ENCODE data around the gene MED22. TPM values are rescaled to one million over a fixed set of nuclear protein-coding genes. Genes with fewer than 3 reads are reported as not detected.

The MED22 gene
- total RNA-seq, 1 experiment from 2014 or later, result 18.6 TPM

DNA sequence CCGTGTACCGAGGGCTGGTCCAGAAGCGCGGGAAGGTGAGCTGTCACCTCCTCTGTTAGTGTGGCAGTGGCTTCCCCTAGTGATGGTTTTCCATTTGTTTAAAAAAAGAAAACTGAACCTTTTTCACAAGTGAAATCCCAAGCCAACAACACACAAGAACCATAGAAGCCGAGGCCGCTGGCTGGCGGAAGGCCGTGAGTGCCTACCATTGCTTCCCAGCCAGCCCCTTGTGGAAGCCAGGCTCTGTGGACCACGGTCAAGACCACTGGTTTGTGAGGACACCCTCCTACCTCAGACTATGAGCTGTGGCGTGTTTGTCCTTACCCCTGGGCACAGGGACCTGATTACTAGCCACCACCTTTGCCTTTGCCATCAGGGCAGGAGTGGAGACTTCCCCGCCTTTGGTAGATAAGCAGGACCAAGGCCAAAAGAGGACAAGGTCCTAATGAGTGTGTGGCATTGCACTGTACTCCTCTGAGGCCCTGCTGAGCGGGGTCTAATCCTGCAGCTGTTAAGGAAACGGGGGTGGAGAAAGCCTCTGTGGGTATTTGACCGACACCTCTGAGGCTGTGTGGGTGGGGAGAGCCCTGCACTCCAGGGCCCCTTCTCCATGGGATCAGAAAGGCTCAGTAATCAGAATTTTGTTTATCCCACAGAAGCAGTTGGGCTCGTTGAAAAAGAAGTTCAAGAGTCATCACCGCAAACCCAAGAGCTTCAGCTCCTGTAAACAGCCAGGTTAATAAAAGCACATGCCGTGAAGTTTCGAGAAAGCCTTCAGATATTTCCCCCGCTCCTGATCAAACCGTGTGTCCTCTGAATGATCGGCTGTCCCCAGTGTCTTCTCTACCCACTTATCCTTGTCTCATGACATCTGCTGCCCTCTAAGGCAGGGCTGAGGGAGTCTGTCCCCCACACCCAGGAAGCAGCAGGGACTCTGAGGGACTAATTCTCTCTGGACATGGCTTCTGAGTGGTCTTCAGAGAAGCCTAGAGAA is 12.8 kb upstream of the MED22 start:
- no peaks in the 10 kb centered on the region for H3K27me3 ChIP-seq (ENCODE audit: insufficient read depth, low read length)
- CTCF ChIA-PET, result interaction anchor here (1.1 kb wide), 1 partner anchor 99 kb away, joined by 3 read pairs; the partner anchor contains the start of gene CACFD1
- no TSS peak for BruUV-seq (replicated peaks)
- no peak for DNase-seq (ENCODE audit: low read depth, low spot score)
- H3K27ac ChIP-seq (ENCODE audit: low read depth, low read length), result peak overlapping the region; percentile 26; the same call in 1 of the 2 replicates
- POLR2A ChIA-PET, result no interaction called here
- peaks cover 46% of the 10 kb centered on the region for H3K79me2 ChIP-seq (ENCODE audit: insufficient read depth, low read length)
- RAD21 ChIA-PET (ENCODE audit: low non-redundant PET in 1 of 2, low total read pairs in 2 of 2, uncharacterized antibody in 2 of 2, unreplicated experiment in 2 of 2), result no interaction called here
- no peak overlapping the region for H3K4me3 ChIP-seq (replicated peaks in 1 of 2; ENCODE audit: low read depth in 1 of 2, low read length in 2 of 2)
- no peaks in the 10 kb centered on the region for H3K9me3 ChIP-seq (ENCODE audit: control insufficient read depth in 1 of 2, insufficient read depth in 1 of 2, low read depth in 1 of 2, low read length in 2 of 2)
- no peak for ATAC-seq
- H3K9me2 ChIP-seq (ENCODE audit: insufficient read depth), result no peaks in the 10 kb centered on the region
- peaks cover 28 to 42% of the 10 kb centered on the region in 2 experiments; a peak in 3 of 4 replicates for H3K36me3 ChIP-seq (ENCODE audit: control insufficient read depth in 1 of 2, insufficient read depth in 2 of 2, low read length in 2 of 2)
- no peak for TF ChIP-seq POLR2A (IDR thresholded peaks at IDR 0.05; ENCODE audit: borderline replicate concordance, extremely low read depth, insufficient read depth, insufficient read length)
- no peak for TF ChIP-seq EGR1 (IDR thresholded peaks at IDR 0.05; ENCODE audit: low read depth)
- TF ChIP-seq, protein P1, sequence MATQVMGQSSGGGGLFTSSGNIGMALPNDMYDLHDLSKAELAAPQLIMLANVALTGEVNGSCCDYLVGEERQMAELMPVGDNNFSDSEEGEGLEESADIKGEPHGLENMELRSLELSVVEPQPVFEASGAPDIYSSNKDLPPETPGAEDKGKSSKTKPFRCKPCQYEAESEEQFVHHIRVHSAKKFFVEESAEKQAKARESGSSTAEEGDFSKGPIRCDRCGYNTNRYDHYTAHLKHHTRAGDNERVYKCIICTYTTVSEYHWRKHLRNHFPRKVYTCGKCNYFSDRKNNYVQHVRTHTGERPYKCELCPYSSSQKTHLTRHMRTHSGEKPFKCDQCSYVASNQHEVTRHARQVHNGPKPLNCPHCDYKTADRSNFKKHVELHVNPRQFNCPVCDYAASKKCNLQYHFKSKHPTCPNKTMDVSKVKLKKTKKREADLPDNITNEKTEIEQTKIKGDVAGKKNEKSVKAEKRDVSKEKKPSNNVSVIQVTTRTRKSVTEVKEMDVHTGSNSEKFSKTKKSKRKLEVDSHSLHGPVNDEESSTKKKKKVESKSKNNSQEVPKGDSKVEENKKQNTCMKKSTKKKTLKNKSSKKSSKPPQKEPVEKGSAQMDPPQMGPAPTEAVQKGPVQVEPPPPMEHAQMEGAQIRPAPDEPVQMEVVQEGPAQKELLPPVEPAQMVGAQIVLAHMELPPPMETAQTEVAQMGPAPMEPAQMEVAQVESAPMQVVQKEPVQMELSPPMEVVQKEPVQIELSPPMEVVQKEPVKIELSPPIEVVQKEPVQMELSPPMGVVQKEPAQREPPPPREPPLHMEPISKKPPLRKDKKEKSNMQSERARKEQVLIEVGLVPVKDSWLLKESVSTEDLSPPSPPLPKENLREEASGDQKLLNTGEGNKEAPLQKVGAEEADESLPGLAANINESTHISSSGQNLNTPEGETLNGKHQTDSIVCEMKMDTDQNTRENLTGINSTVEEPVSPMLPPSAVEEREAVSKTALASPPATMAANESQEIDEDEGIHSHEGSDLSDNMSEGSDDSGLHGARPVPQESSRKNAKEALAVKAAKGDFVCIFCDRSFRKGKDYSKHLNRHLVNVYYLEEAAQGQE (IDR thresholded peaks at IDR 0.05; ENCODE audit: low read depth), result no peak
- TF ChIP-seq FOSL1 (IDR thresholded peaks at IDR 0.05; ENCODE audit: low read depth), result no peak
- TF ChIP-seq SIN3A (IDR thresholded peaks at IDR 0.05; ENCODE audit: low read depth), result no peak
- TF ChIP-seq CEBPB (IDR thresholded peaks at IDR 0.05; ENCODE audit: low read depth), result no peak
- no peak for TF ChIP-seq ZNF274 (IDR thresholded peaks at IDR 0.05; ENCODE audit: low read depth, low read length)
- TF ChIP-seq ZFX (IDR thresholded peaks at IDR 0.05), result no peak
- TF ChIP-seq SRF (IDR thresholded peaks at IDR 0.05; ENCODE audit: low read depth), result no peak
- H3K4me2 ChIP-seq (ENCODE audit: low read length), result no peak overlapping the region
- H3K9ac ChIP-seq (ENCODE audit: low read length), result no peak overlapping the region
- no peaks in the 10 kb centered on the region for H4K20me1 ChIP-seq (ENCODE audit: insufficient read depth)
- H3K4me1 ChIP-seq (ENCODE audit: control insufficient read depth in 1 of 2, insufficient read depth in 2 of 2, low read length in 2 of 2), result peaks cover 7 to 9% of the 10 kb centered on the region in 2 experiments; a peak in 3 of 4 replicates
- no peak overlapping the region for H2AFZ ChIP-seq (ENCODE audit: low read depth, low read length, poor library complexity, severe bottlenecking)
- intact Hi-C loops (cut with micrococcal nuclease), result no loop called here
